ENCODE results near the gene HOXB1. TPM values are rescaled to one million over a fixed set of nuclear protein-coding genes. Genes with fewer than 3 reads are reported as not detected.
"Not testable (repeated sequence)": the region's sequence is repeated elsewhere in the genome, so short reads cannot be mapped to it uniquely, and the experiment has no call there.

HOXB1 gene
- total RNA-seq, 1 experiment from 2014 or later: not detected

DNA sequence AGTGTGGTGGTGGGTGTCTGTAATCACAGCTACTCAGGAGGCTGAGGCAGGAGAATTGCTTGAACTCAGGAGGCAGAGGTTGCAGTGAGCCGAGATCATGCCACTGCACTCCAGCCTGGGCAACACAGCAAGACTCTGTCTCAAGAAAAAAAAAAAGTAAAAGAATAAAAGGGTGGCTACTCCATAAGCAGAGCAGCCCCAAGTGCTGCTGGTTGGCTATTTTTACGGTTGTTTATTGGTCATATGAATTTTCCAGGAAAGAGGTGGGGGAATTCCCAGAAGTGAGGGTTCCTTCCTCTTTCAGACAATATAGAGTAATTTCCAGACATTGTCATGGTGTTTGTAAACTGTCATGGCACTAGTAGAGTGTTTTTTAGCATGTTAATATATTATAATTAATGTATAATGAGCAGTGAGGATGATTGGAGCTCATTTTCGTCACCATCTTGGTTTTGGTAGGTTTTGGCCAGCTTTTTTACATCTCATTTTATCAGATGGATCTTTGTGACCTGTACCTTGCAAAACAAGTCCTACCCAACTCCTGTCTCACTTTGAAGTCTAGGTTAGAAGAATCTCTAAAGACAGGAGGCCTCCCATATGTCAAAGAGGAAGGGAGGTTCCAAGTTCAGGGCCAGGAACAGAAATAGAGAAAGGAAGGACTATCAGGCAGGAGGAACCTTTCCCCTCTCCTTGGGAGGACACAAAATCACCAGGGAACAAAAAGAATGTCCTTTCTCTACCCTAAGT lies 39.1 kb downstream of the HOXB1 start:
- in situ Hi-C loops (cut with HindIII; ENCODE audit: low pct_unique_long_range_greater_than_20kb, low sequenced_read_pairs): no loop called here
- DNase-seq (ENCODE audit: low read depth): no peak

DNA sequence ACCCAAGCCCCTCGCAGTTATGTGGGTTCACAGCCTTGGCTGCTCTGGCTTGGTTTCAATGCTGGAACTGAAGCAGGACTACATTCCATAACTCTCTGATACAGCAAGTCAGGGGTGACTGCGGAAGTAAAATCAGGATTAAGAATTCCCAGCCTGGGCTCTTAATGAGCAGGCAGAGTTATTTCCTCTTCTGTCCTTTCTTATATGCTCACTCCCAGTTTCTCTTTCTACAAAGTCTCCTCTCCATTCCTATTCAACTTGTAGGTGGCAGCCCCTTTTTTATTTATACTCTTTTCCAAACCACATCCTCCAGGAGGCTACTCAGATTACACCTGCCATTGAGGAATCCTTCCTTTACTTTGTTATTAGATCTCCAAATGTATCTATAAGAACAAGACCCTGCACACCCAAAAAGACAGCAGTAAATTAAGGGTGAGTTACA lies 40.3 kb downstream of the HOXB1 start:
- no peak for DNase-seq (ENCODE audit: low read depth)
- in situ Hi-C loops (cut with HindIII; ENCODE audit: low pct_unique_long_range_greater_than_20kb, low sequenced_read_pairs): no loop called here

DNA sequence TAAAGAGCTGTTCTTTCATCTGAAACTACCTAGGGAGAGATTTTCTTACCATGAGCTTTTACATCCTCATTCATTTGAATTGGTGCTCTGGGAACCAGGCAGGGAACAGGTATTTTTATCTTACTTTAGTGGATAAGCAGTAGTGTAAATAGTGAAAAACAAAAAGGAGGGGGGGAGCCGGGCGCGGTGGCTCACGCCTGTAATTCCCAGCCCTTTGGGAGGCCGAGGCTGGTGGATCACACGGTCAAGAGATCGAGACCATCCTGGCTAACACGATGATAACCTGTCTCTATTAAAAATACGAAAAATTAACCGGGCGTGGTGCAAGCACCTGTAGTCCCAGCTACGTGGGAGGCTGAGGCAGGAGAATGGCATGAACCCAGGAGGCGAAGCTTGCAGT lies 41.0 kb downstream of the HOXB1 start:
- DNase-seq (ENCODE audit: low read depth): no peak
- in situ Hi-C loops (cut with HindIII; ENCODE audit: low pct_unique_long_range_greater_than_20kb, low sequenced_read_pairs): no loop called here

DNA sequence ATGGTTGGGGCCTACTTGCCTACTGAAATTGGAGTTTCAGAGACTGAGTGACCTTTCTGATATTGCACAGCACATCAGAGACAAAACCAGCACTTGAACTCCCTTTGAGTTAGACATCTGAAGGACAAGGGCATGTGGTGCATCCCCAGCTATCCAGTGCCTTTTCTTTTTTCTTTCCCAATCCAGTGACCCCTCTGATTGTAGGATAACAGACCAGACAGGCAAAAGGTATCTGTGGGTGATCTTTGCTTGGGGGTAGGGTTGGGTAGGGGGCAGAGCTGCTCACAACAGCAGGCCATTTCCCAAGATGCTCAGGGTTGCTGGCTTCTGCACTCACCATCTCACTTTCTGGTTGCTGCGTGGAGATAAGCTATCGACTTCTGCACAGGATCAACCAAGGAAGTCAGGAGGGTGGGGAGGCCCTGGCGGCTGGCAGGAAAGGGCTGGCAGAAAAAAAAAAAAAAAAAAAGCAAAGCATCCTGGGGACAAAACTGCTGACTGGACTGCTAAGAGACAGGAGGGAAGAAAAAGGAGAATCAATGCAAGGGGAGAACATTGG lies 42.2 kb downstream of the HOXB1 start:
- DNase-seq (ENCODE audit: low read depth): no peak
- in situ Hi-C loops (cut with HindIII; ENCODE audit: low pct_unique_long_range_greater_than_20kb, low sequenced_read_pairs): no loop called here

DNA sequence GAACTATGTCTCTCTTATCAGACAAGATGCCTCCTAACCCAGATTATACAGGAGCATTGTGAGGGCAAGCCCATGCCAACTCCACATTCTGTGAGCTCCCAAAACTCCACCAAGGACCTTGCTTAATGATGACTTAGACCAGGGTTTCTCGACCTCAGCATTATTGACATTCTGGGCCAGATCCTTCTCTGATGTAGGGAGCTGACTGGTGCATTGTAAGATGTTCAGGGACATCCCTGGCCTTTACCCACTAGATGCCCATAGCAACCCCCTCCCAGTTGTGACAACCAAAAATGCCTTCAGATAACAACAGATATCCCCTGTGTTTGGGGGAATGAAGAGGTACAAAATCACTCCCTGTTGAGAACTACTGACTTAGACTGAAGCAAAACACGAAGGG lies 43.6 kb downstream of the HOXB1 start:
- DNase-seq (ENCODE audit: low read depth): no peak
- in situ Hi-C loops (cut with HindIII; ENCODE audit: low pct_unique_long_range_greater_than_20kb, low sequenced_read_pairs): no loop called here

DNA sequence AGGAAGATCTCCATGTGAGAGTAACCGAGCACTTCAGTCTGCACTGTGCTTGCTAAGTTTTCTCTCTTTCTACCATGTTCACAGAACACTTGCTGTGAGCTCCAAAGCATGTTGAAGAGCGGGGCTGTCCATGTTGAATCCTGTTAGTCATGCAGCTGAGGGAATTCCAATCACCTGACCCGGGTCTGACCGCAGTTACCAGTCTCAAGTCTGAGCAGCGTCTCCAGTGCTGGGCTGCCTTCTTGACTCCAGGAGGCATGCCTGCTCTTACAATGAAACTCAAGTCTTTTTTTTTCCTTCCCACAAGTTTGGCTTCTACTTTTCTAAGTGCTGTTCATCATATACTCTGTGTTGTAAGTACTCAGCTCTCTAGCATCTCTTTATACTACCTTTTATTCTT lies 44.3 kb downstream of the HOXB1 start:
- peak; percentile 81 for DNase-seq (ENCODE audit: low read depth)
- in situ Hi-C loops (cut with HindIII; ENCODE audit: low pct_unique_long_range_greater_than_20kb, low sequenced_read_pairs): no loop called here

DNA sequence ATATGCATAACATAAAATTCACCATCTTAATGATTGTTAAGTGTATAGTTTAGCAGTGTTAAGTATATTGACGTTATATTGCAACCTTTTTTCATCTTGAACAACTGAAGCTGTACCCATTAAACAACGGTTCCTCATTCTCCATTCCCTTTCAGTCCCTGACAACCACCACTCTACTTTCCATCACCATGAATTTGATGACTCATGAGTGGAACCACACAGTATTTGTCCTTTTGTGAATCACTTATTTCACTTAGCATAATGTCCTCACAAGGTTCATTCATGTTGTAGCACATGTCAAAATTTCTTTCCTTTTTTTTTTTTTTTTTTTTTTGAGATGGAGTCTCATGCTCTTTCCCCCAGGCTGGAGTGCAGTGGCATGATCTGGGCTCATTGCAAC lies 46.0 kb downstream of the HOXB1 start:
- in situ Hi-C loops (cut with HindIII; ENCODE audit: low pct_unique_long_range_greater_than_20kb, low sequenced_read_pairs): no loop called here
- DNase-seq (ENCODE audit: low read depth): peak; percentile 65

DNA sequence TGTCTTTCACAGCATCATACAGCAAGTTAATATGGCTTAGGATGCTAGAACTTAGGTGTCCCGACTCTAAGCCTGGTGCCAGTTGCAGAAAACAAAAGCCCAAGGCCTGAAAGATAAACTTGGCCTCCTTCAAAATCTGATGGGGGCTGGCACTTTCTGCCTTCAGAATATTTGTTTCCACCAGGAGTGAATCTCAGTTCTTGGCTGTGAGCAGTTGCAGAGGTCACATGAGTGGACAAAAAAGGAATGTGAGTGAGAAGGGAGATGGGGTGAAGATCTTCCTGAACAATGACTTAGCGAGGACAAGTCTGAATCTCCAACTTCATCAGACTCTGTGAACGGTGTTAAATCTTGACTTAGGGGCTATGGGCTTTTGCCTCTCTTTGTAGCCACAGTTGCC lies 46.6 kb downstream of the HOXB1 start:
- in situ Hi-C loops (cut with HindIII; ENCODE audit: low pct_unique_long_range_greater_than_20kb, low sequenced_read_pairs): no loop called here
- no peak for DNase-seq (ENCODE audit: low read depth)

DNA sequence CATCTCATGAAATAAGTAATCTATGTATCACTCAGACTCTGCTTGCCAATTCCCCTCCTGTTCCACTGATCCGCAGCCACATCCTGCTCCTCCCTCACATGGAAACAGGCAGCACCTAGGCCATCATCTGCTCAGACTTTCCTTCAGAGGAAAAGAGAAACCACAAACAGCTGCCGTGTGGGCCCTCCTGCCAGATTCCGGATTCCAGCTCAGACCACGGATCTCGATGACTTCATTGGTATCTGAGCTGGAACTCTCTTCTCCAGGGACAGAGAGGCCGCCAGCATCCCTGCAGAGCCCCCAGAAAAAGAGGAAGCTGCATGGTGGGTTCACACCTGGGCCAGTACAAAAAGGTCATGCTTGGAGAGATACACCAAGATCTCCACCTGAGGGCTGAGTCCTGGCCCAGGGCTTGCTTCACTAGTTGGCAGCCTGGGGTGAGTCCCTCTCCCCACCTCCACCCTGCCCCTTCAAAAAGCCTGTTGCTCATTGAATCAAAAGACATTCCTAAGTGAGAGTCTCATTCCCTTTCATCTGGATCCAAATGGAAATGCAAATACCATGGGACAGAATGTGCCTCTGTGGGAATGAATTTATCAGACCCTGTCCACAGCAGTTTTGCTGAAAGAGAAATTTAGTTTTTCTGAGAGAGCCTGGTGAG lies 47.2 kb downstream of the HOXB1 start:
- DNase-seq (ENCODE audit: low read depth): peak; percentile 97

DNA sequence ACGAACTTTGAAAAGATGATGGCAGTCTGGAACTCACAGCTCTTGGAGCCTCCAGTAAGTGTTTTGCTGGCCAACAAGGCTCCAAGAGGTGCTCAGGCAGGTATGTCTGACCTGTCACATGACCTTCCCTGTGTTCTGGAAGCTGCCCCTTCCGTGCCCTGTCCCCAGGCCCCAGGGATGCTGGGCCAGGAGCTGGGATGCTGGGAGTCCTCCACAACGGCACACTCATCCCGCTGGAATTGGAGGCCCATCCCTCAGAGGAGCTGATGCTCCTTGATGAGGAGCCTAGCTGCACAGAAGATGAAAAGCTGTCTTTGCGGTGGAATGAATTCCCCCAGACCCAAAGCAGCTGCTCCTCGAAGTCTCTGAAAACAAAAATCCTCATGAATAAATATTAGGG lies 47.8 kb downstream of the HOXB1 start:
- in situ Hi-C loops (cut with HindIII; ENCODE audit: low pct_unique_long_range_greater_than_20kb, low sequenced_read_pairs): no loop called here
- no peak for DNase-seq (ENCODE audit: low read depth)

More for the DNA sequence above, 47.2 kb downstream of the HOXB1 start:
- in situ Hi-C loops (cut with HindIII; ENCODE audit: low pct_unique_long_range_greater_than_20kb, low sequenced_read_pairs): no loop called here

DNA sequence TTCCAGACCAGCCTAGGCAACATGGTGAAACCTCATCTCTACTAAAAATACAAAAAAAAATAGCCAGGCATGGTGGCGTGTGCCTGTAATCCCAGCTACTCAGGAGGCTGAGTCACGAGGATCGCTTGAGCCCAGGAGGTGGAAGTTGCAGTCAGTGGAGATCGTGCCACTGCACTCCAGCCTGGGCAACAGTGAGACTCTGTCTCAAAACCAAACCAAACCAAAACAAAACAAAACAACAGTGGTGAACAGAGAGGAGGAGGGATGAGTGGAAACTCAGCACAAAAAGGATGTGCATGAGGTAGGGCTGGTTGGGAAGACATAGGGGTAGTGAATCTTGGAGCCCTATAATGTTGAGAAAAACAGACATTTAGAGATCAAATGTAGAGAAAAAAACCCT lies 48.5 kb downstream of the HOXB1 start:
- in situ Hi-C loops (cut with HindIII; ENCODE audit: low pct_unique_long_range_greater_than_20kb, low sequenced_read_pairs); DNase-seq (ENCODE audit: low read depth): not testable (repeated sequence)

DNA sequence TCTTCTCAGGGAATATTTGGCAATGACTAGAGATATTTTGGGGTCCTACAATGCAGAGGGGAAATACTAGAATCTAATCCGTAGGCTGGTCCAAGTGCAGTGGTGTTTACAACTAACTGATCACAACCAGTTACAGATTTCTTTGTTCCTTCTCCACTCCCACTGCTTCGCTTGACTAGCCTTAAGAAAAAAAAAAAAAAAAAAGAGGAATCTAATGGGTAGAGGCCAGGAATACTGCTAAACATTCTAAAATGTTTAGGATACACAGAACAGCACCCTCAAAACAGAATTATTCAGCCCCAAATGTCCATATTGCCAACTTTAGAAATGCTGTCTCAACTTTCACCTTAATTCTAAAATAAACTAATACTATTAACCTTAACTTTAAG lies 51.8 kb downstream of the HOXB1 start:
- in situ Hi-C loops (cut with HindIII; ENCODE audit: low pct_unique_long_range_greater_than_20kb, low sequenced_read_pairs): no loop called here
- peak; percentile 55 for DNase-seq (ENCODE audit: low read depth)

Other genes with a start within 250 kb of the HOXB1 start
- gene SKAP1, start 100.8 kb downstream of the HOXB1 start, total RNA-seq (2014; rRNA removed; shearing (Covaris generic); ENCODE audit: low replicate concordance): 0.88 TPM in 1 of 2 replicates, not detected in the other
- 8.4 and 13.5 TPM in 2 replicates for gene HOXB2, start 14.1 kb upstream of the HOXB1 start, total RNA-seq (2014; rRNA removed; shearing (Covaris generic); ENCODE audit: low replicate concordance)
- gene HOXB4, start 47.3 kb upstream of the HOXB1 start, total RNA-seq (2014; rRNA removed; shearing (Covaris generic); ENCODE audit: low replicate concordance): 2.6 and 2.7 TPM in 2 replicates
- gene HOXB3, start 59.2 kb upstream of the HOXB1 start, total RNA-seq (2014; rRNA removed; shearing (Covaris generic); ENCODE audit: low replicate concordance): 1.1 and 15.0 TPM in 2 replicates
- gene HOXB5, start 62.8 kb upstream of the HOXB1 start, total RNA-seq (2014; rRNA removed; shearing (Covaris generic); ENCODE audit: low replicate concordance): not detected in 2 replicates
- 5.4 and 8.7 TPM in 2 replicates for gene HOXB6, start 74.0 kb upstream of the HOXB1 start, total RNA-seq (2014; rRNA removed; shearing (Covaris generic); ENCODE audit: low replicate concordance)
- 21.5 and 29.0 TPM in 2 replicates for gene HOXB7, start 80.0 kb upstream of the HOXB1 start, total RNA-seq (2014; rRNA removed; shearing (Covaris generic); ENCODE audit: low replicate concordance)
- 0.47 TPM in 1 of 2 replicates, not detected in the other for gene HOXB8, start 84.3 kb upstream of the HOXB1 start, total RNA-seq (2014; rRNA removed; shearing (Covaris generic); ENCODE audit: low replicate concordance)
- 0.84 and 2.1 TPM in 2 replicates for gene HOXB9, start 95.3 kb upstream of the HOXB1 start, total RNA-seq (2014; rRNA removed; shearing (Covaris generic); ENCODE audit: low replicate concordance)
- not detected in 2 replicates for gene PRAC1, start 191.5 kb upstream of the HOXB1 start, total RNA-seq (2014; rRNA removed; shearing (Covaris generic); ENCODE audit: low replicate concordance)
- not detected in 2 replicates for gene PRAC2, start 192.2 kb upstream of the HOXB1 start, total RNA-seq (2014; rRNA removed; shearing (Covaris generic); ENCODE audit: low replicate concordance)
- 6.5 and 6.9 TPM in 2 replicates for gene HOXB13, start 197.7 kb upstream of the HOXB1 start, total RNA-seq (2014; rRNA removed; shearing (Covaris generic); ENCODE audit: low replicate concordance)

All from Caki2 (cell line).